NCI-H1105 (cell line): ENCODE results near the gene MICOS13.
A peak's percentile ranks its signal among the peaks of the same experiment; 100 is the strongest.
"Not testable (repeated sequence)": the region's sequence is repeated elsewhere in the genome, so short reads cannot be mapped to it uniquely, and the experiment has no call there.

ENCODE experiments used
- DNase-seq: peaks from one replicate; lab custom pipeline; 2025; lab: John Stamatoyannopoulos, UW

Gene MICOS13

DNA sequence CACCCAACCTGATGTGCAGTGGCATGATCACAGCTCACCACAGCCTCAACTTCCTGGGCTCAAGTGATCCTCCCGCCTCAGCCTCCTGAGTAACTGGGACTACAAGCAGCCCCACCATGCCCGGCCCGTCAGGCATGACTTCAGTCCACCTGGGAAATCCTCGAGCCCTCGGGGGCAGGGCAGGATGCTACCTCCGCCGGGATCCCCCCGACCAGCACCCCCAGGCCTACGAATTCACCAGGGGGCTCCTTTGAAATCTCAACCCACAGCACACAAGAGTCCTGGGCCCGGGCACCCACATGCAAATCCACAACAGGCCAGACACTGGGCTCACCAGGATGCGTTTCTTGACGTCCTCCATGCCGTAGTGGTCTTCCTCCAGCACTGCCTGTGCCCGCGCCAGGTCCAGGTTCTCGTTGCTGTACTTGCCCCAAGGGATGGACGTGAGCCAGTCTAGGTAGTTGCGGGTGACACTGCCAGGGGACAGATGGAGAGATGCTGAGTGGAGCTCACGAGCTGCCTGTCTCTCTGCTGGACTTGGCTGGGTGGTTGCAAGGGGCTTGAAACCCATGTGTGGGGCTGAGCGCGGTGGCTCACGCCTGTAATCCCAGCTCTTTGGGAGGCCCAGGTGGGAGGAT lies 20.3 kb upstream of the MICOS13 start:
- DNase-seq = no peak

- no peak for DNase-seq
Observed at GRCh38 chr19:5698635-5699422, 18.5 kb upstream of the MICOS13 start.

- no peak for DNase-seq
Observed at GRCh38 chr19:5697890-5698634, 17.7 kb upstream of the MICOS13 start.

- no peak for DNase-seq
Observed at GRCh38 chr19:5697022-5697889, 16.9 kb upstream of the MICOS13 start.

- DNase-seq = no peak
Observed at GRCh38 chr19:5696196-5697021, 16.1 kb upstream of the MICOS13 start.

- DNase-seq = no peak
Observed at GRCh38 chr19:5695649-5696195, 15.4 kb upstream of the MICOS13 start.

DNA sequence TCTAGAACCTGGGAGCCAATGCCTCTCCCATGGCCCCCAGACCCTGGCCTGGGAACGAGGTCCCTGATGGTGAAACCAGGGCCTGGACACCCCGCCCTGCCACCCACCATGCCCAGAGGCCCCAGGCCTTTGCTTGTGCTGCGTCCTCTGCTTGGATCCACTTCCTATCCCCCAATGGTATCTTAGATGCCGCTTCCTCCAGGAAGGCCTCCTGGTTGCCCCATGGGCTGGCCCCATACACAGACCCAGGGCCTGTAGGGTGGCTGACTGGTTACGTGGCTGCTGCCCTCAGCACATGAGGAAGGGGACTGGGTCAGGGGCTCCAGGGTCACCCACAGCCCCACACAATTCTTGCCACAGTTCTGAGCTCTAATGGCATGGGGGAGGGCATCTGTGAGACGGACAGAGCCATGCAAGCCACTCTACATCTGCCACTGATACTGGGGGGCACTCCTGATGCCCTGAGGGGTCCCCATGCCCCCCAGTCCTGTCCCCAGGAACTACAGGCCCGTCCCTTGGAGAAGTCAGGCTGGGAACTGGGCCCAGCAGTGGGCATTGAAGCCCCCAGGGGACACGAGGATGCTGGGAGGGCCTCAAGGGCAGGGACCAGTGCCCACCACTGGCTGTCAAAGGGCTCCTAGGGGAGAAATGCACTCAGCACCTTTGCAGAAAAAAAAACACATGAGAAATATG lies 14.8 kb upstream of the MICOS13 start:
- no peak for DNase-seq

DNA sequence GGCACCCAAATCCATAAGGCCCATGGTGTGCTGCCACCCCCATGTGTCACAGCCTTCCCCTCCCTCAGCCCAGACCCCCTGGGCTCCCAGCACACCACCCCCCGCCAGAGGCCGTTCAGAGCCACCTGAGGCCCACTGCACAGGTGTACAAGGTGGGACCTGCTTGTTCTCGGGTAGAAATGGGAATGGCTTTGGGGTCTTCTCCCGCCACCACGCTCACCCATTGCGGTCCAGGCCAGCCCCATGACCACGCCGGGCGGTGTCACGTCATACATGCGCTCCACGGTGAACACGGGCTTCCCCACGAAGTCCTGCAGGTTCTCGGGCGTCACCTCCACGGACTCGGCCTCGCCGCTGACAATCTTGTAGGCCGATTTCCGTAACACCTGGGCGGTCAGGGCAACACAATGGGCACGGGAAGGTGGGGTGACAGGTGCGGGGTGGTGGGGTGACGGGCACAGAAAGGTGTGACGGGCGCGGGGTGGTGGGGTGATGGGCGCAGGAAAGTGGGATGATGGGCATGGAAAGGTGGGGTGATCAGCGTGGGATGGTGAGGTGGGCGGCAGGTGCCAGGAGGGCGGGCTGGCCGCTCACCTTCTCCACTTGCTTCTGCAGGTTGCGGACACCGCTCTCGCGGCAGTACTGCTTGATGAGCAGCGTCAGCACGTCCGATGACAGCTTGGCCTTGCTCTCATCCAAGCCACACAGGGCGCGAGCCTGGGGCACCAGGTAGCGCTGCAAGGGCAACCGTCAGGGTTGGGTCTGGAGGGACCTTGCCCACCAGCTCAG lies 14.0 kb upstream of the MICOS13 start:
- DNase-seq = no peak

- no peak for DNase-seq
Observed at GRCh38 chr19:5693195-5694166, 13.2 kb upstream of the MICOS13 start.

DNA sequence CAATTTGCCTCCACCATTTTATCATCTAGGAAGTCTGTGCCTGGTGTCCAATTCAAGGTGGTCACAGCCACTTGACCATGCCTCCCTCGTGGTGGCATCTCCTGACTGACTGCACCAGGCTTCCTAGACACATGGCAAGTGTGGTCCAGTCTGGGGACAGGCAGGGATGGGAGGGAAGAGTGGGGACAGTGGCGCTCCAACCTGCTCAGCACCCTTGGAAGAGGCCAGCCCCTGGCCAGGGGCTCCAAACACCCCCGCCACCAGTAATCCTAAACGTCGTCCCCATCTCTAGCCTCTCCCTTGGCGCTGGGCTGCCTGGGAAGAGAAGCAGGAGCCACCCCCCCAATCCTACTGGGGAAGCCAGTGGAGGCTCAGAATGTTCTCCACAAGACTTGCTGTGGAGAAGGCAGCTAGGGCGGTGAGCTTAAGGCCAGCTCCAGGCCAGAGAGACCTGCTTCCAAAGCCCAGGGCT lies 12.4 kb upstream of the MICOS13 start:
- no peak for DNase-seq

- no peak for DNase-seq
Observed at GRCh38 chr19:5691822-5692722, 11.8 kb upstream of the MICOS13 start.

DNA sequence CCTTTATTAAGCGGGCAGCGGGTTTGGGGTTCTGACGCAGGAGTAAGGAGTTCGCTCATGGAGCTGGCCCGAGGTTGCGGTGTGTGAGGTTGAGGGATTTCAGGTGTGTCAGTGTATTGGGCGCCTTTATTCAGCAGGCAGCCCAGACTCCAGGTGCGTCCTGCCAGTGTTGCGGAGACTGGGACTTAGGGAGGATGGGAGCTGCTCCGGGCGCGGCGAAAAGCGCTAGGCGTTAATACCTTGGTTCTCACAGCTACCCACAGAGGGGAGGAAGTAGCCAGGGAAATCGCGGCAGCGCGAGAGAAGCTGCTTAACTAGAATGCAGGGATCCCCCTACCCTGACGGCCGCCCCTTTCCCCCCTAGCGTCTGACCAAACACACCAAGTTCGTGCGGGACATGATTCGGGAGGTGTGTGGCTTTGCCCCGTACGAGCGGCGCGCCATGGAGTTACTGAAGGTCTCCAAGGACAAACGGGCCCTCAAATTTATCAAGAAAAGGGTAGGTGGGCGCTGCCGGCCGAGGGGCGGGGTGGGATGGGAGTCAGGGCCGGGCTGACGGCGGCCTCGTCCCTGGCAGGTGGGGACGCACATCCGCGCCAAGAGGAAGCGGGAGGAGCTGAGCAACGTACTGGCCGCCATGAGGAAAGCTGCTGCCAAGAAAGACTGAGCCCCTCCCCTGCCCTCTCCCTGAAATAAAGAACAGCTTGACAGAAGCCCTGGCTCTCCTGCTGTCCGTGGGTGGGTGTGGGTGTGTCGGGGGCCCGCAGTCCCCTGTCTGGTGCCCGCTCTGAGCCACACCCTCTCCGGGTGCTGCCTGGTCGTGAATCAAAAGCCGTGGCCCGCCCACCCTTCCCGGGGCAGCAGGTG lies 10.9 kb upstream of the MICOS13 start:
- peak; percentile 49 for DNase-seq

DNA sequence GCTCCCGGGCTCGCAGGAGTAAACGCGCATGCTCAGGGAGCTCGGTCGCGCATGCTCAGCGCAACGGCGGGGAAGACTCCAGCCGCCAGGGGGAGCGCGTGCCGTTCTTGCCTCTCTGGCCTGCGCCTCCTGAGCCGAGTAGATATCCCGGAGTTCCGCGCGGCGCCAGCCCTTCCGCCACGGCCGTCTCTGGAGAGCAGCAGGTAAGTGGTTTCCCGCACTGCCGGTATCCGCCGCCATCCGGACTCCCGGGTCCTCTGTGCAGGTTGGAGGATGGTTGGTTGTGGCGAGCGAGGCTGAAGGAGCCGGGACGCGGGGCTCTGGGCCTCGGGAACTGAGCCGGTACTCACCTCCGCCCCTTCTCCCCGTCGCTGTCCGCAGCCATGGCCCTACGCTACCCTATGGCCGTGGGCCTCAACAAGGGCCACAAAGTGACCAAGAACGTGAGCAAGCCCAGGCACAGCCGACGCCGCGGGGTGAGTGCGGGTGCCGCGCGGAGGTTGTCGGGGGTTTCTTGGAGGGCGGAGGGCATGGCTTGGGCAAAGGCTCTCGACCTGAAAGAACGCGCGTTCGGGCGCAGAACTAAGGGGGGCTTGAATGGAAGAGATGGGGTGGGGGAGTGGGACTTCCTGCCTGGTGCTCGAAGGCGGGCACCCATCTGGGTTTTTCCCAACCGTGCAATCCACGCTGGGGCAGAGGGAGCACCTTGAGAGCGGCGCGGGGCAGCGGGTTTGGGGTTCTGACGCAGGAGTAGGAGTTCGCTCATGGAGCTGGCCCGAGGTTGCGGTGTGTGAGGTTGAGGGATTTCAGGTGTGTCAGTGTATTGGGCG lies 10.0 kb upstream of the MICOS13 start, which contains the start of gene RPL36:
Gene RPL36, plus strand, starts transcription at position 171 of the 830 bp plus-strand sequence. Its CDS starts 213 bp downstream, at position 384.
- DNase-seq = peak; percentile 96

DNA sequence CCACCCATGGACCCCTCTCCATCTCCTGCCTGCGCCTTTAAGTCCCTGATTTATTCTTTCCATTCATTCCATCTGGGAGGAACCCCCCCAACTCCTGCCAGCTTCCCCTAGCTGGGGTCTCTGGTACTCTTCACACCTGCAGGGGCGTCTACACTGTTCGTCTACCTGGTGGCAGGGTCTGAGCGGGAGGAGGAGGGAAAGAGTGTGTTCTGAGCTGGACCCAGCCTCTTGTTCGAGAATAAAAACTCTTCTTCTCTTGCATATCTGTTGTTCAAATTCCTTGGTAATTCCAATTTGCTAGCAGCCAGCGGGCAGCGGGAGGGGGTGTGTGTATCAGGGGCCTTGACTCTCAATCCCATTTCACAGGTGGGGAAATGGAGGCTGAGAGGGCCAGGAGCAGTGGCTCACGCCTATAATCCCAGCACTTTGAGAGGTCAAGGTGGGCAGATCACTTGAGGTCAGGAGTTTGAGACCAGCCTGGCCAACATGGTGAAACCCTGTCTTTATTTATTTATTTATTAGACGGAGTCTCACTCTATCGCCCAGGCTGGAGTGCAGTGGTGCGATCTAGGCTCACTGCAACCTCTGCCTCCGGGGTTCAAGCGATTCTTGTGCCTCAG lies 8.1 kb upstream of the MICOS13 start:
- DNase-seq = not testable (repeated sequence)
